ENCODE results near the gene GCDH. TPM values are rescaled to one million over a fixed set of nuclear protein-coding genes. Genes with fewer than 3 reads are reported as not detected.

Gene GCDH
- total RNA-seq, 1 experiment from 2014 or later, result 15.6 TPM

GRCh38 chr19:12947702-12948611 is 57.0 kb downstream of the GCDH start:
- H3K4me3 ChIP-seq (ENCODE audit: low read depth in 2 of 2, low read length in 2 of 2), result no peak overlapping the region
- H3K4me1 ChIP-seq (ENCODE audit: control insufficient read depth, insufficient read depth, low read length), result peaks cover 20% of the 10 kb centered on the region
- H3K9me3 ChIP-seq (ENCODE audit: control insufficient read depth, insufficient read depth, low read depth, low read length), result no peaks in the 10 kb centered on the region
- ChIA-PET CTCF (no interaction called here), POLR2A (no interaction called here)
- ATAC-seq (no peak), DNase-seq (ENCODE audit: low read depth, low spot score) (no peak)
- no peaks in the 10 kb centered on the region for H3K27me3 ChIP-seq (ENCODE audit: control insufficient read depth, insufficient read depth, low read length)
- intact Hi-C loops (cut with micrococcal nuclease; ENCODE audit: unreplicated experiment), result no loop called here
- TF ChIP-seq REST (IDR thresholded peaks at IDR 0.05; ENCODE audit: insufficient read depth in 1 of 2, low read depth in 2 of 2, low read length in 1 of 2), result no peak
- no peak for TF ChIP-seq SIN3A (IDR thresholded peaks at IDR 0.05; ENCODE audit: borderline replicate concordance, insufficient read depth, low read depth, low read length)
- no peak for TF ChIP-seq POLR2AphosphoS5 (IDR thresholded peaks at IDR 0.05; ENCODE audit: low read depth, low read length)
- no peak for TF ChIP-seq TCF7L2 (IDR thresholded peaks at IDR 0.05; ENCODE audit: low read depth, low read length)
- no peak for TF ChIP-seq CTCF (IDR thresholded peaks at IDR 0.05)
- peak overlapping the region; percentile 98; the same call in 1 of the 2 replicates for H3K27ac ChIP-seq (ENCODE audit: low read length)
- BruUV-seq (replicated peaks), result no TSS peak
- in situ Hi-C loops (cut with HindIII; ENCODE audit: low pct_unique_long_range_greater_than_20kb, low sequenced_read_pairs), result no loop called here
- H3K36me3 ChIP-seq (ENCODE audit: control insufficient read depth, insufficient read depth, low read length), result peaks cover 13% of the 10 kb centered on the region

GRCh38 chr19:12948612-12949362 is 57.8 kb downstream of the GCDH start:
- DNase-seq (ENCODE audit: low read depth, low spot score) (no peak), ATAC-seq (no peak)
- peaks cover 25% of the 10 kb centered on the region for H3K4me1 ChIP-seq (ENCODE audit: control insufficient read depth, insufficient read depth, low read length)
- H3K4me3 ChIP-seq (ENCODE audit: low read depth in 2 of 2, low read length in 2 of 2), result no peak overlapping the region
- intact Hi-C loops (cut with micrococcal nuclease; ENCODE audit: unreplicated experiment) (no loop called here), in situ Hi-C loops (cut with HindIII; ENCODE audit: low pct_unique_long_range_greater_than_20kb, low sequenced_read_pairs) (no loop called here)
- no peak for TF ChIP-seq CTCF (IDR thresholded peaks at IDR 0.05)
- TF ChIP-seq SIN3A (IDR thresholded peaks at IDR 0.05; ENCODE audit: borderline replicate concordance, insufficient read depth, low read depth, low read length), result no peak
- no peak for TF ChIP-seq POLR2AphosphoS5 (IDR thresholded peaks at IDR 0.05; ENCODE audit: low read depth, low read length)
- TF ChIP-seq REST (IDR thresholded peaks at IDR 0.05; ENCODE audit: insufficient read depth in 1 of 2, low read depth in 2 of 2, low read length in 1 of 2), result no peak
- TF ChIP-seq TCF7L2 (IDR thresholded peaks at IDR 0.05; ENCODE audit: low read depth, low read length), result no peak
- no TSS peak for BruUV-seq (replicated peaks)
- H3K9me3 ChIP-seq (ENCODE audit: control insufficient read depth, insufficient read depth, low read depth, low read length), result no peaks in the 10 kb centered on the region
- no peak overlapping the region for H3K27ac ChIP-seq (ENCODE audit: low read length)
- POLR2A ChIA-PET, result no interaction called here
- CTCF ChIA-PET, result no interaction called here
- H3K27me3 ChIP-seq (ENCODE audit: control insufficient read depth, insufficient read depth, low read length), result no peaks in the 10 kb centered on the region
- peaks cover 13% of the 10 kb centered on the region for H3K36me3 ChIP-seq (ENCODE audit: control insufficient read depth, insufficient read depth, low read length)

Measured in Panc1 (cell line).